CD14-positive monocyte (primary cell): ENCODE measurements around the gene KRTAP13-4. TPM values are rescaled to one million over a fixed set of nuclear protein-coding genes. Genes with fewer than 3 reads are reported as not detected.

Experiments used
- DNase-seq, 3 donors: peaks; one replicate each; pipeline ENCODE4 v3.0.0-alpha.2; 2011 to 2022
- H2AFZ ChIP-seq: 2 replicates; pipeline ENCODE4 v1.6.0; 2012; ENCODE audit warnings: mild to moderate bottlenecking, low read depth, low read length, inconsistent platforms; ENCODE audit not compliant: insufficient read depth, poor library complexity, severe bottlenecking
- H3K27ac ChIP-seq, 2 donors: 1 replicate in 1 of 2; 2 replicates in 1 of 2; pipeline ENCODE4 v1.5.1; 2012 to 2013; ENCODE audit warnings: low read length in 2 of 2, control low read depth in 1 of 2, inconsistent platforms in 1 of 2, low read depth in 1 of 2, mild to moderate bottlenecking in 1 of 2
- H3K27me3 ChIP-seq, 2 donors: one replicate each; pipeline versions ENCODE4 v1.6.0 to v1.6.1; 2011 to 2013; ENCODE audit warnings: low read length in 2 of 2; ENCODE audit not compliant: control insufficient read depth in 2 of 2, insufficient read depth in 2 of 2
- H3K36me3 ChIP-seq, 2 donors: replicated peaks in 1 of 2; 1 replicate in 1 of 2; 2 replicates in 1 of 2; pipeline versions ENCODE4 v1.5.1 to v1.6.1; 2012 to 2013; ENCODE audit warnings: low read length in 2 of 2, control low read depth in 1 of 2, inconsistent platforms in 1 of 2, mild to moderate bottlenecking in 1 of 2; ENCODE audit not compliant: insufficient read depth in 2 of 2, control insufficient read depth in 1 of 2
- H3K4me1 ChIP-seq, 2 donors: 1 replicate in 1 of 2; 2 replicates in 1 of 2; pipeline versions ENCODE4 v1.5.1 to v1.6.1; 2012 to 2013; ENCODE audit warnings: low read length in 2 of 2, control low read depth in 1 of 2, inconsistent platforms in 1 of 2, mild to moderate bottlenecking in 1 of 2, moderate library complexity in 1 of 2; ENCODE audit not compliant: insufficient read depth in 2 of 2, control insufficient read depth in 1 of 2
- H3K4me2 ChIP-seq: replicated peaks from 2 replicates; pipeline ENCODE3; 2012; ENCODE audit warnings: low read length, moderate library complexity, mild to moderate bottlenecking; ENCODE audit not compliant: poor library complexity, severe bottlenecking; ENCODE audit errors: extremely low read depth
- H3K4me3 ChIP-seq, 3 experiments: fragments of 200-600 bp in 1 of 3; sonication (generic) in 1 of 3; replicated peaks in 1 of 3; 1 replicate in 2 of 3; 2 replicates in 1 of 3; pipeline ENCODE4 v1.5.1; 2011 to 2013; ENCODE audit warnings: low read length in 3 of 3, mild to moderate bottlenecking in 3 of 3, control low read depth in 2 of 3, low read depth in 2 of 3, inconsistent platforms in 1 of 3, moderate library complexity in 1 of 3
- H3K79me2 ChIP-seq: 2 replicates; pipeline ENCODE4 v1.6.0; 2012; ENCODE audit warnings: mild to moderate bottlenecking, control low read depth, inconsistent platforms, low read length, moderate library complexity; ENCODE audit not compliant: insufficient read depth
- H3K9ac ChIP-seq: 2 replicates; pipeline ENCODE4 v1.6.0; 2017; ENCODE audit warnings: low read length, mild to moderate bottlenecking; ENCODE audit not compliant: insufficient read depth, poor library complexity, severe bottlenecking
- H3K9me3 ChIP-seq, 2 donors: replicated peaks in 1 of 2; 1 replicate in 1 of 2; 2 replicates in 1 of 2; pipeline versions ENCODE4 v1.5.1 to v1.6.1; 2012 to 2013; ENCODE audit warnings: low read length in 2 of 2, control low read depth in 1 of 2; ENCODE audit not compliant: control insufficient read depth in 1 of 2, insufficient read depth in 1 of 2
- H4K20me1 ChIP-seq: 2 replicates; pipeline ENCODE4 v1.6.0; 2012; ENCODE audit warnings: mild to moderate bottlenecking, low read length, control low read depth, moderate library complexity; ENCODE audit not compliant: insufficient read depth
- H3K27ac Mint-ChIP-seq, 7 donors: one replicate each; pipeline ENCODE4 v1.8.0; 2020; ENCODE audit warnings: mild to moderate bottlenecking in 7 of 7, mixed read lengths in 7 of 7, moderate library complexity in 6 of 7, inconsistent platforms in 2 of 7
- H3K27me3 Mint-ChIP-seq, 3 donors: one replicate each; pipeline ENCODE4 v1.8.0; 2021 to 2022; ENCODE audit warnings: low read depth in 3 of 3, mild to moderate bottlenecking in 3 of 3, mixed read lengths in 3 of 3, moderate library complexity in 3 of 3, inconsistent platforms in 1 of 3
- H3K36me3 Mint-ChIP-seq, 2 donors: one replicate each; pipeline ENCODE4 v1.8.0; 2020; ENCODE audit warnings: mixed read lengths in 2 of 2, inconsistent platforms in 1 of 2, mild to moderate bottlenecking in 1 of 2
- H3K4me1 Mint-ChIP-seq: one replicate; pipeline ENCODE4 v1.8.0; 2020; ENCODE audit warnings: mild to moderate bottlenecking, mixed read lengths
- H3K4me3 Mint-ChIP-seq, 2 donors: one replicate each; pipeline ENCODE4 v1.8.0; 2020; ENCODE audit warnings: mild to moderate bottlenecking in 2 of 2, mixed read lengths in 2 of 2, moderate library complexity in 1 of 2
- H3K9me3 Mint-ChIP-seq, 7 donors: one replicate each; pipeline ENCODE4 v1.8.0; 2020 to 2022; ENCODE audit warnings: mixed read lengths in 7 of 7, mild to moderate bottlenecking in 6 of 7, moderate library complexity in 6 of 7, inconsistent platforms in 2 of 7
- CTCF ChIP-seq: fragments of 200-600 bp; IDR thresholded peaks from one replicate; pipeline ENCODE4 v1.8.0; 2022; ENCODE audit warnings: antibody characterized with exemption, mild to moderate bottlenecking
- WGBS: methylation state at CpG from one replicate; pipeline ENCODE4 v1.1.5; 2013; ENCODE audit warnings: missing lambda C conversion rate; ENCODE audit not compliant: insufficient coverage; 5-methylcytosine and 5-hydroxymethylcytosine counted together
- intact Hi-C, 2 donors: fragments of 100-400 bp; cut with micrococcal nuclease; formaldehyde crosslinking; loops; one replicate each; pipeline versions ENCODE4 v1.15.0 to v1.15.1; 2023
- polyA plus RNA-seq, 3 donors: library from polyadenylated mRNA; depleted of rRNA in 1 of 3; unstranded in 2 of 3; stranded (reverse) in 1 of 3; fragments of 300-500 nt in 2 of 3; fragments of >200 nt in 1 of 3; fragmentation: Illumina TruSeq in 2 of 3; gene quantifications; 1 replicate in 2 of 3; 2 replicates in 1 of 3; pipeline ENCODE4 v1.2.3, GENCODE V29; 2012 to 2021

KRTAP13-4 gene
- polyA plus RNA-seq, 3 donors = not detected

GRCh38 chr21:30479259-30479658, 49.2 kb downstream of the KRTAP13-4 start:
- no peak overlapping the region for H3K27ac Mint-ChIP-seq
- Histone ChIP-seq H3K36me3 (no peaks in the 10 kb centered on the region), H3K27ac (no peak overlapping the region), H2AFZ (no peak overlapping the region), H3K4me1 (no peaks in the 10 kb centered on the region), H3K4me2 (no peak overlapping the region), H3K9me3 (no peaks in the 10 kb centered on the region), H4K20me1 (no peaks in the 10 kb centered on the region), H3K79me2 (no peaks in the 10 kb centered on the region), H3K9ac (no peak overlapping the region), H3K27me3 (no peaks in the 10 kb centered on the region), H3K4me3 (no peak overlapping the region)
- no peak for DNase-seq
- no peaks in the 10 kb centered on the region for H3K36me3 Mint-ChIP-seq
- TF ChIP-seq CTCF = no peak
- intact Hi-C loops = no loop called here
- WGBS = 64% methylated on average over 3 of the region's 4 CpGs
- no peaks in the 10 kb centered on the region for H3K27me3 Mint-ChIP-seq
- no peaks in the 10 kb centered on the region for H3K4me1 Mint-ChIP-seq
- H3K4me3 Mint-ChIP-seq = no peak overlapping the region
- H3K9me3 Mint-ChIP-seq = peaks cover 0 to 2% (median 0%) of the 10 kb centered on the region in 7 donors

GRCh38 chr21:30480145-30480544, 50.1 kb downstream of the KRTAP13-4 start, which contains the start of gene KRTAP19-1:
Gene KRTAP19-1, minus strand, starts transcription at chr21:30480367. Its CDS starts 50 bp downstream, at chr21:30480317.
- Mint-ChIP-seq H3K4me3 (no peak within 1 kb of the TSS), H3K27me3 (no peaks in the 10 kb centered on the region), H3K27ac (no peak within 1 kb of the TSS), H3K36me3 (no peaks in the 10 kb centered on the region), H3K4me1 (no peaks in the 10 kb centered on the region), H3K9me3 (peaks cover 0 to 3% (median 0%) of the 10 kb centered on the region in 7 donors)
- no peaks in the 10 kb centered on the region for H3K79me2 ChIP-seq
- H3K4me3 ChIP-seq = no peak within 1 kb of the TSS
- H3K36me3 ChIP-seq = no peaks in the 10 kb centered on the region
- H3K9ac ChIP-seq = no peak within 1 kb of the TSS
- no peaks in the 10 kb centered on the region for H3K27me3 ChIP-seq
- H3K27ac ChIP-seq = no peak within 1 kb of the TSS
- H2AFZ ChIP-seq = no peak within 1 kb of the TSS
- H4K20me1 ChIP-seq = no peaks in the 10 kb centered on the region
- peaks cover under 1 to 5% of the 10 kb centered on the region in 2 donors for H3K9me3 ChIP-seq
- no peak within 1 kb of the TSS for H3K4me2 ChIP-seq
- no peaks in the 10 kb centered on the region for H3K4me1 ChIP-seq
- 94% methylated on average over 3 of the region's 7 CpGs for WGBS
- TF ChIP-seq CTCF = no peak
- no peak for DNase-seq
- intact Hi-C loops = no loop called here

Other genes with a start within 250 kb of the KRTAP13-4 start
- gene CLDN8, start 214.1 kb upstream of the KRTAP13-4 start, polyA plus RNA-seq = not detected
- gene KRTAP24-1, start 147.3 kb upstream of the KRTAP13-4 start, polyA plus RNA-seq = not detected
- gene KRTAP25-1, start 140.7 kb upstream of the KRTAP13-4 start, polyA plus RNA-seq = not detected
- not detected for gene KRTAP26-1, start 109.9 kb upstream of the KRTAP13-4 start, polyA plus RNA-seq
- not detected for gene KRTAP27-1, start 92.5 kb upstream of the KRTAP13-4 start, polyA plus RNA-seq
- not detected for gene KRTAP23-1, start 81.6 kb upstream of the KRTAP13-4 start, polyA plus RNA-seq
- not detected for gene KRTAP13-2, start 57.9 kb upstream of the KRTAP13-4 start, polyA plus RNA-seq
- not detected for gene KRTAP13-1, start 34.2 kb upstream of the KRTAP13-4 start, polyA plus RNA-seq
- gene KRTAP13-3, start 4.3 kb upstream of the KRTAP13-4 start, polyA plus RNA-seq = not detected
- not detected for gene KRTAP15-1, start 10.1 kb downstream of the KRTAP13-4 start, polyA plus RNA-seq
- not detected for gene KRTAP19-1, start 50.1 kb downstream of the KRTAP13-4 start, polyA plus RNA-seq
- not detected for gene KRTAP19-2, start 57.2 kb downstream of the KRTAP13-4 start, polyA plus RNA-seq
- not detected for gene KRTAP19-3, start 61.8 kb downstream of the KRTAP13-4 start, polyA plus RNA-seq
- not detected for gene KRTAP19-4, start 66.9 kb downstream of the KRTAP13-4 start, polyA plus RNA-seq
- not detected for gene KRTAP19-5, start 71.9 kb downstream of the KRTAP13-4 start, polyA plus RNA-seq
- not detected for gene KRTAP19-6, start 111.6 kb downstream of the KRTAP13-4 start, polyA plus RNA-seq
- gene KRTAP19-7, start 131.1 kb downstream of the KRTAP13-4 start, polyA plus RNA-seq = not detected
- not detected for gene KRTAP22-2, start 160.2 kb downstream of the KRTAP13-4 start, polyA plus RNA-seq
- gene KRTAP6-3, start 162.2 kb downstream of the KRTAP13-4 start, polyA plus RNA-seq = not detected
- not detected for gene KRTAP6-2, start 168.7 kb downstream of the KRTAP13-4 start, polyA plus RNA-seq
- not detected for gene KRTAP22-1, start 170.9 kb downstream of the KRTAP13-4 start, polyA plus RNA-seq
- not detected for gene KRTAP6-1, start 183.7 kb downstream of the KRTAP13-4 start, polyA plus RNA-seq
- not detected for gene KRTAP20-1, start 186.2 kb downstream of the KRTAP13-4 start, polyA plus RNA-seq
- not detected for gene KRTAP20-4, start 190.4 kb downstream of the KRTAP13-4 start, polyA plus RNA-seq
- gene KRTAP20-2, start 205.0 kb downstream of the KRTAP13-4 start, polyA plus RNA-seq = not detected
- gene KRTAP20-3, start 212.6 kb downstream of the KRTAP13-4 start, polyA plus RNA-seq = not detected